Right lobe of liver (tissue), 4 donors: ENCODE data around the gene P3H2.

Experiments
- POLR2A ChIP-seq: fragments of 450-650 bp; IDR thresholded peaks from one replicate; pipeline ENCODE4 v1.6.1; 2017; ENCODE audit warnings: antibody characterized with exemption, mild to moderate bottlenecking
- TF ChIP-seq, protein P1 (sequence below), 4 donors: fragments of 200-600 bp in 3 of 4; fragments of 450-650 bp in 1 of 4; IDR thresholded peaks; one replicate each; pipeline versions ENCODE4 v1.5.1 to v1.8.0; 2016 to 2022; ENCODE audit warnings: antibody characterized with exemption in 4 of 4, mild to moderate bottlenecking in 2 of 4
- donor health status: DM: no; HTN: no; CAD: no.
- donor health status: DM: no; HTN: no; CAD: no.
- donor health status: DM: no; HTN: yes; CAD: no.

DNA sequence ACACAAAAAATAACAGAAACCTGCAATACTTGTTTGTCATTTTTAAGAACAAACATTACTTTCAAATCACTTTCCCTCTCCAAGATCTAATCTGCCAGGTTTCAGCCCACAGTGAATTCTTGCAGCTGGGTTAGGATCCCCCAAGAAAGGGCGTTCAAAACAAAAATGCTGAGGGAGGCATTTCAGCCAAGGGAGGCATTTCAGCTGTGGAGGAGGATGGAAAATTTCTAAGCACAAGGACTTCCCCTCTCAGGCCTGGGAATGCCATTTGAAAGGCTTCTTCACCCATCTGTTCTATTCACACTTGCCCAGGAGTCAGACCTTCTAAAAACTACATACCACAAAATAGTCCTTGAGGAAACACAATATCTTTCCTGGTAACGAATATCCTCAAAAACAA, 69.1 kb downstream of the P3H2 start:
- TF ChIP-seq POLR2A: no peak
- TF ChIP-seq, protein P1, sequence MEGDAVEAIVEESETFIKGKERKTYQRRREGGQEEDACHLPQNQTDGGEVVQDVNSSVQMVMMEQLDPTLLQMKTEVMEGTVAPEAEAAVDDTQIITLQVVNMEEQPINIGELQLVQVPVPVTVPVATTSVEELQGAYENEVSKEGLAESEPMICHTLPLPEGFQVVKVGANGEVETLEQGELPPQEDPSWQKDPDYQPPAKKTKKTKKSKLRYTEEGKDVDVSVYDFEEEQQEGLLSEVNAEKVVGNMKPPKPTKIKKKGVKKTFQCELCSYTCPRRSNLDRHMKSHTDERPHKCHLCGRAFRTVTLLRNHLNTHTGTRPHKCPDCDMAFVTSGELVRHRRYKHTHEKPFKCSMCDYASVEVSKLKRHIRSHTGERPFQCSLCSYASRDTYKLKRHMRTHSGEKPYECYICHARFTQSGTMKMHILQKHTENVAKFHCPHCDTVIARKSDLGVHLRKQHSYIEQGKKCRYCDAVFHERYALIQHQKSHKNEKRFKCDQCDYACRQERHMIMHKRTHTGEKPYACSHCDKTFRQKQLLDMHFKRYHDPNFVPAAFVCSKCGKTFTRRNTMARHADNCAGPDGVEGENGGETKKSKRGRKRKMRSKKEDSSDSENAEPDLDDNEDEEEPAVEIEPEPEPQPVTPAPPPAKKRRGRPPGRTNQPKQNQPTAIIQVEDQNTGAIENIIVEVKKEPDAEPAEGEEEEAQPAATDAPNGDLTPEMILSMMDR (IDR thresholded peaks at IDR 0.05): no peak
